ENCODE results near the gene COLQ.
"Not testable (repeated sequence)": the region's sequence is repeated elsewhere in the genome, so short reads cannot be mapped to it uniquely, and the experiment has no call there.

The COLQ gene

DNA sequence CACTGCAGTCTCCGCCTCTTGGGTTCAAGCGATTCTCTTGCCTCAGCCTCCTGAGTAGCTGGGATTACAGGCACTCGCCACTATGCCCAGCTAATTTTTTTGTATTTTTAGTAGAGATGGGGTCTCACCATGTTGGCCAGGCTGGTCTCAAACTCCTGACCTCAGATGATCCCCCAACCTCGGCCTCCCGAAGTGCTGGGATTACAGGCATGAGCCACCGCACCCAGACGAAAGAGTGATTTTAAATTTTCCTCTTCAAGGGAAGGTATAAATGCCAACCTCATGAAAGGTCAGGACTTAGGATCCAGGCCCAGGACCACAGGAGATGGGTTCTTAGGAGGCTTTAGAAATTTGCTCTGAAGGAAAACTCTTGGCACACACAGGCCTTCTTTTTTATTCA, 110.5 kb downstream of the COLQ start:
- not testable (repeated sequence) for DNase-seq

DNA sequence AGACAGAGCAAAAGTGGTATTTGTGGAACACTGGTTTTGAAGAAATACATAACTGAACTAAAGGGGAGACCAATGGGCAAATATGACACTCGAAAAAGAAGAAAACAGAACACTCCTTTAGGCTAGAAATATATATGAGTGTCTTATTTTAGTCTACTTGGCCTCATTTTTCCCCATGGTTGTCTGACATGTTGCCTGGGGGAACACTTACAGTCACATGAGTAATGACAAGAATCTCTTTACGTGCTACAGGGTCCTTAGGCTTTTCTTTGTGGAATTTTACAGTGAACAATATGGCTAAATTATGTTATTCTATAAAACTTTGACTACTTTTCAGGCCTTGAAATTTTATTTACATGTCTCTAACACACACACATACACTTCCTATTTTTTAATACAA, 111.7 kb downstream of the COLQ start:
- no peak for DNase-seq

DNA sequence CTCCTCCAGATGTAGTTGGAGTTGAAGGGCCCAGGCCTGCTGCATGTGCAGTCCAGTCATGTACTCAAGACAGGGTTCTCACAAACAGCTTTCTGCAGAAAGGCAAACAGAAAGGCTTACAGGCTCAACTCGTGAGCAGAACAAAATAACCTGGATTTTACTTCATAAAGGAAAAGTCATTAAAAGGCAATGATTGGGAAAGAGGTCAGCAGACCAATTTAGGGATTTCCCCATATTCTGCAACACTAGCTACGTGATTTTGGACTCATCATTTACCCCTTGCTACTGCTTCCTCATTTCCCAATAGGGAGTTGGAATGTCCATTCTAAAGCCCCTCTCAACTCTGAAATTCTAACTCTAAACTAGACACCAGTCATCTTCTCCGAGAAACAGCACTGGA, 112.3 kb downstream of the COLQ start:
- no peak for DNase-seq

DNA sequence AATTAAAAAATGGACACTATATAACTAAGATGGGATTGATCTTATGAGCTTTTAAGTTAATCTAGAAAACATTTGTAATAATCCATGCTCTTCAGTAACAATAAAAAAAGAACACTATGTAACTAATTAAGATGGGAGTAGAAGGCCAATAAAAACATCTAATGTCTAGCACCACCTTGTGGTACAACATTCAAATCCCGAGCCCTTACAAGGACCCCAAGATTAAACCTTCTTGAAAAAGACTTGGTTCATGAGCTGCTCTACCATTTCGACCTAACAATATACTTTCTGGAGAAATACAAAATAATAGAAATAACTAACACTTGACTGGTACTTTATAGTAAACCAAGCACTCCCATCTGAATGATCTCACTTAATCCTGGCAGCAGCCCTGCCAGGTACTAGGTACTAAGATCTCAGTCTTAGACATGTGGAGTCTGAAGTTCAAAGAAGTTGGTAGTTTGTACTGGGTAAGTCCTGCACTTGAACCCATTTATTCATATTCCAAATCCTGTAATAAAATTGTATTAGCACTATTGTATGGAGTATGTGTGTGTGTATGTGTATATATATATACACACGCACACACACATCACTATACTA, 116.0 kb downstream of the COLQ start:
- DNase-seq: peak; percentile 10

DNA sequence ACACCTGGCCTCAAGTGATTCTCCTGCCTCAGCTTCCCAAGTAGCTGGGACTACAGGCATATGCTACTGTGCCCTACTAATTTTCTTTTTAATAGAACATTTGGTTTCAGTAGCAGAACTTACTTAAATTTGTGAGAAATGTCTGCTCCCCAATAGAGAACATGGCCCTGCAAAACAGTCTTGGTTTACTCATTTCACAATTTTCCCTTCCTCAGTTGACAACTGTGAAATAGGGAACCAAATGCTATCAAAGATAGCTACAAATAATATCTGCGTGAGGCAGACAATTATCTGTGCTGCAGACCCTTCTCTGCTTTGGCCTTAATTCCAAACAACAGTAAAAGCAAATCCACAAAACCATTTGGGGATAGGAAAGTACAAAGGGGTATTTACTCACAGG, 116.7 kb downstream of the COLQ start:
- DNase-seq: no peak

DNA sequence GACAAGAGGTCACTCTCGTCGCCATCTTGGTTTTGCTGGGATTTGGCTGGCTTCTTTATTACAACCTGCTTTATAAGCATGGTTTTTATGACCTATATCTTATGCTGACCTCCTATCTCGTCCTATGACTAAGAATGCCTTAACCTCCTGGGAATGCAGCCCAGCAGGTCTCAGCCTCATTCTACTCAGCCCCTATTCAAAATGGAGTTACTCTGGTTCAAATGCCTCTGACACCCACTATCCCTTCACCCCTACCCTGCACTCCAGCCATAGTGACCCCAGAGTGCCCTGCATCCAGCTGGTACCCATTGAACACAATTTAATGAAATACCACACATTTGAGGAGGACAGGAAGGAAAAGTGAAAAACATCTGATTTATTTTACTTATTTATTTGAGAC, 117.5 kb downstream of the COLQ start:
- DNase-seq: no peak

DNA sequence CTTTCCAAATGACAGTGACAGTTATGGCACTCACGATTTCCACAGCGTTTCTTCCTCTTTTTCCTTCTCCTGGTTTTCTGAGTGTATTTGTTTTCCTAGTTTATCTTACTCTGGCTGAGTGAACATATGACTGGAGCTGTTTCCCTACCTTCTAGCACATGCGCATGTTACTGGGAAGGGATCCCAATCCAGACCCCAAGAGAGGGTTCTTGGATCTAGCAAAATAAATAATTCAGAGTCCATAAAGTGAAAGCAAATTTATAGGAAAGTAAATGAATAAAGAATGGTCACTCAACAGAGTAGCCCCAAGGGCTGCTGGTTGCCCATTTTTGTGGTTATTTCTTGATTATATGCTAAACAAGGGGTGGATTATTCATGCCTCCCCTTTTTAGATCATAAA, 118.0 kb downstream of the COLQ start:
- DNase-seq: no peak

DNA sequence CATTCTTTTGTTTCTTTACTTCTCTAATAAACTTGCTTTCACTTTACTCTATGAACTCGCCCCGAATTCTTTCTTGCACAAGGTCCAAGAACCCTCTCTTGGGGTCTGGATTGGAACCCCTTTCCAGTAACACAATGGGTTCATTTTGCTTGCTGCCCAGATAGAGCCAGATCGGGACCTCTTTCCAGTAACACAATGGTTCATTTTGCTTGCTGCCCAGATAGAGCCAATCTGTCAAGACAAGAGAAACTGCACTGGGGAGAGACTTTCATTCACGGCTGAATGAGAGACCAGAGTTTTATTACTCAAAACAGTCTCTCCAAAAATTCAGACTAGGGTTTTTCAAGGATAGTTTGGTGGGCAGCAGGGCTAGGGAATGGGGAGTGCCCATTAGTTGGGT, 119.6 kb downstream of the COLQ start:
- DNase-seq: no peak
